Fibroblast of peridontal ligament (primary cell): Measurements from ENCODE around the gene ICAM3.
"Not testable (repeated sequence)": the region's sequence is repeated elsewhere in the genome, so short reads cannot be mapped to it uniquely, and the experiment has no call there.

Experiments used
- DNase-seq: peaks from one replicate; pipeline ENCODE4 v3.0.0-alpha.2; 2010; ENCODE audit errors: extremely low read depth

Gene ICAM3, protein sequence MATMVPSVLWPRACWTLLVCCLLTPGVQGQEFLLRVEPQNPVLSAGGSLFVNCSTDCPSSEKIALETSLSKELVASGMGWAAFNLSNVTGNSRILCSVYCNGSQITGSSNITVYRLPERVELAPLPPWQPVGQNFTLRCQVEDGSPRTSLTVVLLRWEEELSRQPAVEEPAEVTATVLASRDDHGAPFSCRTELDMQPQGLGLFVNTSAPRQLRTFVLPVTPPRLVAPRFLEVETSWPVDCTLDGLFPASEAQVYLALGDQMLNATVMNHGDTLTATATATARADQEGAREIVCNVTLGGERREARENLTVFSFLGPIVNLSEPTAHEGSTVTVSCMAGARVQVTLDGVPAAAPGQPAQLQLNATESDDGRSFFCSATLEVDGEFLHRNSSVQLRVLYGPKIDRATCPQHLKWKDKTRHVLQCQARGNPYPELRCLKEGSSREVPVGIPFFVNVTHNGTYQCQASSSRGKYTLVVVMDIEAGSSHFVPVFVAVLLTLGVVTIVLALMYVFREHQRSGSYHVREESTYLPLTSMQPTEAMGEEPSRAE

GRCh38 chr19:10339380-10339960 is at the start of gene ICAM3:
Gene ICAM3 (minus strand): TSS chr19:10339624. CDS start chr19:10339614, 10 bp downstream.
- DNase-seq, result no peak

DNA sequence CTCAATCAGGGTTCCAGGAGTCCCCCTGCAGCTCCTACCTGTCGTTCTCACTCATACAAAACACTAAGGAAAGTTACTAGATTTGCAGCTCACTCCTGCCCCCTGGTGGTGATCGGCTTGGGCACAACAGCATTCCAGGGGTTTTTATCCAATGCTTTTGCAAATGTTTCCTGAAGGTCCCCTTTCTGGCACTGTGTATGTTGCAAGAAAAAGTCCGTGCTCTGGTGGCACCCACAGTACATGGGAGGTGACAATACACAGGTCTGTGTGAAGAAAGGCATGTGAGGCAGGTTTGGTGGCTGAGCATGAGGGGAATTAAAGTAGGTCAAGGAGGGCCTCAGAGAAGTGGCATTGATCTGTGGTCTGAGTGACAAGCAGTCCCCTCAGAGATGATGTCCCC is 49.5 kb upstream of the ICAM3 start:
- peak; percentile 83 for DNase-seq

GRCh38 chr19:10384580-10384979 is 45.2 kb upstream of the ICAM3 start:
- no peak for DNase-seq

DNA sequence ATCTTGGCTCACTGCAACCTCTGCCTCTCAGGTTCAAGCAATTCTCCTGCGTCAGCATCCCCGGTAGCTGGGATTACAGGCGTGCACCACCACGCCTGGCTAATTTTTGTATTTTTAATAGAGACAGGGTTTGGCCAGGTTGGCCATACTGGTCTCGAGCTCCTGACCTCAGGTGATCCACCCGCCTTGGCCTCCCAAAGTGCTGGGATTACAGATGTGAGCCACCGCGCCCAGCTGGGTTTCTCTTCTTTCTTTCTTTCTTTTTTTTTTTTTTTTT is 43.7 kb upstream of the ICAM3 start:
- DNase-seq, result not testable (repeated sequence)

DNA sequence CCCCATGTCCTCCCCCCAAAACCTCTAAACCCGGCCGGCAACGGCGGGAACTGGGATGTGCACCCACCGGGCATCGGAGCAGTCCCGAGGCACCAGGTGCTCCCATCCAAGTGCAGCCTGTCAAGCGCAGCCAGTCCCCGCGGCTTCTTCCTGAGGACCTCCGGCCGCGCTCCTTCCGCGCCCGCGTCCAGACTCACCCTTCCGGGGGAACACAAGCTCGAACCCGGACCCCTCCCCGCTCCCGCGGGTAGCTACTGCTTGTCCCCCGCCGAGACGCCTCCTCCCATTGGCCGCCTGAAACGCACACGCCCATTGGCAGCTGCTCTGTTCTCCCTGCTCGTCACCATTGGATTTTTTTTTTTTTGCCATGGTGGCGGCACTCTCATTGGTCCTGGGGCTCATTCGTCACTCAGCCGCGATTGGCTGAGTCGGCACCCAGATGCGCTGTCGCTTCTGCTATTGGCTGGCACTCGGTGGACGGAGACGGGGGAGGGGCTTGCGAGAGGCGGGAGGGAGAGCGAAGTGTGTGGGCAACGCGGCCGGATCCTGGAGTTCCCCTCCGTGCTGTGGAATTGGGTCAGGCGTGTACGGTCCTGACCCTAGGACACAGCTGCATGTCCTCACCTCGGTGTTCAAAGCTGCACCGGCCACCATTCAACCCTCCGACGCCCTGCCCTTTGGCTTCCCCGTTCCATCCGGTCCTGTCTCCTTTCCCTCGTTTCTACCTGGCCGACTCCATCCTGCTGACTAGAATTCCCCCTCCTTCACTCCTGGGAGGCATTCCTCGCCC is 41.1 kb upstream of the ICAM3 start, which contains the start of gene TYK2:
TSS of gene TYK2 (minus strand) at position 260 of the 790 bp plus-strand sequence. CDS start 2,166 bp downstream, outside the sequence.
- peak; percentile 98 for DNase-seq

DNA sequence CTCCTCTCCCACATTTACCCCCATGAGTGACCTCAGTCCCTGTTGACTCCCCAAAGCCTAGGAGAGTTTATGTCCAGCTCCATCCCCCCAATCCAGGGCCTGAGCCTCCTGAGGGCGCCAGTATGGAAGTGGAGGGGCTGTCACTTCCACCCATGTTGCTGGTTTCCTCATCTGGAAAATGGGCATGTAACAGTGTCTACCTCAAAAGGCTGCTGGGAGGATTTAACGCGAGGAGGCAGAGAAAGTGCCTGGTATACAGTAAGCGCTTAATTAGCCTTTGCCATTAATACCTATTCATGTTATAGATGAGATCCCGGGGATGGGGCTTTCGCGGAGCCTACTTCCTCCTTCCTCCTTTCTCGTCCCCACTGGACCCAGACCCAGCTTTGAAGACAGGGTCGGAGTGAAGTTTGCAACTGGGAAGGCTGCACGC is 40.5 kb upstream of the ICAM3 start:
- no peak for DNase-seq

DNA sequence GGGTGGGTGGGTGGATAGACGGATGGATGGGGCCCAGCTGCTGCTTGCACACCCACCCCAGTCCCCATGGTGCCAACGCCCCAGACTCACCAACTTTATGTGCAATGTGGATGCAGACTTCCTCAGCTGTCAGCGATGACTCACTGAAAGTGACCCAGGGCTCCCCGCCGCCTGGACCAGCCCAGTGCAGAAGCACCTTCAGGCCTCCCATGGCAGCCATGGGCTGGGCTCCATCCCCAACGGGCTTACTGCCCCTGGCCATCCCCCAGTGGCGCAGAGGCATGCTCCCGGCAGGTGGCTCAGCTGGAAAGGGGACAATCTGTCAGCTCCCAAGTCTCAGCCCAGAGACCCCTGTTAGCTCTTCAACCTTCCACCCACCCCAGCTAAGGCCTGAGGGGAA is 38.7 kb upstream of the ICAM3 start:
- no peak for DNase-seq

GRCh38 chr19:10377140-10377640 is 37.8 kb upstream of the ICAM3 start:
- DNase-seq, result not testable (repeated sequence)

DNA sequence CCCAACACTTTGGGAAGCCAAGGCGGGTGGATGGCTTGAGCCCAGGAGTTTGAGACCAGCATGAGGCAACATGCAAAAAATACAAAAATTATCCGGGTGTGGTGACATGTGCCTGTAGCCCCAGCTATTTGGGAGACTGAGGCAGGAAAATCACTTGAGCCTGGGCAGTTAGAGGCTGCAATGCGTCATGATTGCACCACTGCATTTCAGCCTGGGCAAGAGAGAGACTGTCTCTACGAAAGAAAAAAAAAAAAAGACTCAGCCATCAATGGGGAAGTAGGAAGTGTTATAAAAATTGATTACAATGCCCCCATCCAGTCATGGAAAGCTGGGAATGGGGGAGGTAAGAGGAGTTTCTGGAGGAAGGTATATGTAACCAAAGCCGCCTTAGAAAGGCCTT is 35.5 kb upstream of the ICAM3 start:
- DNase-seq, result no peak

GRCh38 chr19:10372690-10373089 is 33.3 kb upstream of the ICAM3 start:
- DNase-seq, result no peak

DNA sequence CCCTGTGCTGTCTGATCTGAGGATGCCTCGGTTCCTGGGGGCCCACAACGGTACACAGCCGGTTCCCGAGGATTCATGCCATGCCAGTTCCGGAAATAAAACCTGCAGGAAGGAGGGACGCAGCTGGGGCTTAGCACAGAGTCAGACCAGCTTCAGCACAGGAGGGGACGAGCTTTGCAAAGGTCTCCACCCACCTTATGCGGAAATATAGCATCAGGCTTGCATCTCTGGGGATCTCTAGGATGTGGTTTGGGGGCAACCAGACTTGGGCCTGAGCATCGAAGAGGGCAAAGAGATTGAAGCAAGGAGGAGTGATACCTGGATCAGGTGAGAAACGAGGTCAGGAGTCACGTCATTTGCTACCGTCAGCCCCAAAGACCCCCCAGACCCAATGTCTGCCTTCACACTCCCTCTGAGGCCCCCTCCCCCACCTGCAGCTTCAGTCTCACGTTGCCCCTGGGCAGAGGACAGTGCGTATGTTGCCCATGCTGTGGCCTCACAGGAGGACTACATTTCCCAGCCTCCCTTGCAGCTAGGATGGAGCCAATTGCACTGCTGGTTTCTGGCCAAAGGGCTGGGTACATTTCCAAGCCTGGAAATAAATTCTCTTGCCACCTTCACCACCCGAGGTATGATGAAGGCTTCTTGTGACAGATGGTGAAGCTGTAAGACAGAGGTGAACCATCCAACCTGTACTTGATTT is 28.8 kb upstream of the ICAM3 start:
- no peak for DNase-seq

GRCh38 chr19:10366950-10367512 is 27.6 kb upstream of the ICAM3 start:
- not testable (repeated sequence) for DNase-seq

DNA sequence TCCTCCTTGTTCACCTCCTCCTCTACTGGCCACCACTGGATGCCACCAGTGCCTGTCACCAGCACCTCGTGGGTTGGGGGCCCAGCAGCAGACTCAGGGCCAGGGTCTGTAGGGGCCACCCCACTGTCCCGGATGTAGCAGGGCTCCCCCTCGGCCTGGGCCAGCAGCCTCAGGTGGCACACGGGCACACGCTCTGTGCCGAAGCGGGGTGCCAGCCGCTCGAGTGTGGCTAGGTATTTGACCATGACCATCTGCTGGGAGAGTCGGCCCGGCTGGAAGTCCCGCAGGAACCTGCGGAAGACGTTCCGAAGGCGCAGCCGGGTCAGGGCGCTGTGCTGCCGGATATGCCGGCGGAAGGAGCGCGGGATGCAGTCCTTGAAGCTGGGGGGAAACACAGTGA is 26.1 kb upstream of the ICAM3 start:
- DNase-seq, result no peak

DNA sequence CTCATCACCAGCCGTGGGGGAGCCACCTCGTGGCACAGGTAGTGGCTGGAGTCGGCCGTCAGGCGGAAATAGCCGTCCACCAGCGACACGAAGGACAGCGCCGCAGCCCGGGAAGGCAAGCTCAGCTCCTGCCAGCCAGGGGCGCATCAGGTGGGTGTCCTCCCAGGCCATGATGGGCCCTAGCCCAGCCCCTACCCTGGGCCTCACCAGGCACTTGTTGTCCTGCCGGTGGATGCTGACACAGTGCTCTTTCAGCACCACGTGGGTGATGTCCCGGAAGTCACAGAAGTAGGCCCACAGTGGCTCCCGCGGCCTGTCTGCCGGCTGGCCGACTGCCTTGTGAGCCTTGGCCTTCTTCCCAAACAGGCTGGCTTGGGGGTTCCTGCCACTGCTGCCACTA is 25.2 kb upstream of the ICAM3 start:
- no peak for DNase-seq

DNA sequence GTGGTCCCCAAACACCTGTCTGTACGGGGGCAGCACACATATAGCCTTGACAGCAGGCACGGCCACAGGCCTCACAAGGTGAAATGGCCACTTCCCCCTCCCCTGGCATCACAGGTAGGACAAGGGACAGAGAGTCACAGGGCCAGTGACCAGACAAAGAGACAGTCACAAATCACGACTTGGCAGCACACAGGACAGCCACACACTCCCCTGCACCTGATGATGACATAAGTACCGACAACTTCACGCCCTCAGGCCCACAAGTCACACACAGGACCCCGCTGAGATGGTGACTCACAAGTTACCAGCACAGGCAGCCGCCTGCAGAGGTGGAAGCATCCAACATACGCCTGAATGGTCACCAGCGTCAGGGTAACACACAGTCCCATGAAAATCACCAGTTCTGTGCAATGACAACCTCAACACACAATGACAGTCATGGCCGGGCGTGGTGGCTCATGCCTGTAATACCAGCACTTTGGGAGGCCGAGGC is 24.4 kb upstream of the ICAM3 start:
- no peak for DNase-seq

- no peak for DNase-seq
These were observed 22.8 kb upstream of the ICAM3 start for GRCh38 chr19:10362259-10362658.

DNA sequence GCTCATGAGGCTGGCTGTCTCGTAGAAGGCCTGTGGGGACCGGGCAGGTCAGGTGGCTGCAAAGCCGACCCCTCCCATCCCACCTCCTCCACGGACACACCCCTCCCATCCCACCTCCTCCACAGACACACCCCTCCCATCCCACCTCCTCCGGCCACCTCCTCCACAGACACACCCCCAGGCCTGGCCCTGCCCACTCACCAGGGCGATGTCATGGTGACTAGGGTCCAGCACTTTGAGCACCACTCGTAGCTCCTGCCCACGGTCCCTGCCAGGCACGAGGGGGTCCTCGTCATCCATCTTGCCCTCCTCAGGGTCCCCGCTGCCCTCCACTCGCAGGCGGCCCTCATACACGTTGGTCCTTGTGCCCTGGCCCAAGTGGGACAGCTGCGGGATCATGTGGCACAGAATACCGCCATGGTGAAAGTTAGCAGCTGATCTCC is 22.2 kb upstream of the ICAM3 start:
- no peak for DNase-seq

- DNase-seq, result no peak
These were observed 17.0 kb upstream of the ICAM3 start for GRCh38 chr19:10356431-10356830.

DNA sequence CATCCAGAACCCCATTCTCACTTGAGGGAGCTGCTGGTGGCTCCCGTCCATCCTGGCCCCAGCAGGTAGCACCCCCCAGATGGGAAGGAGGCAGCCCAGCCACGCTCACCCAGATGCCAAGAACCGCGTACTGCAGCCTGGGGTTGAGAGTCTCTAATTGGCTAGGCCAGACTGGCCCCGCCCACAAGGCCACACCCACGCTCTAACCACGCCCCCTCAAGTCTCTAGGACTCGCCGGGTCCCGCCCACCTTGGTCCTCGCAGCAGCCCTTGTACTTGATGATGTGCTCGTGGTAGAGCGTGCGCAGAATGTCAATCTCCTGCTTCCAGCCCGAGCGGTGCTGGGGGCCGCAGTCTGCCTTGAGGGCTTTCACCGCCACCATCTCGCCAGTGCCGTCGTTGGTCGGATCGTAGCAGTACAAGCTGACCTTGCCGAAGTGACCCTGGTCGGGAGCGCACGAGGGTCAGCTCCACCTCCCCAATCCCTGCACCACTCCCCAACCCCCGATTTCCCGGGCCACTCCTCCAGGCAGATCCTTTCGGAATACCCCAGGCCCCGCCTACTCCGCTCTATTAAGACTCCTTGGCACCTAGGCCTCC is 14.5 kb upstream of the ICAM3 start:
- no peak for DNase-seq
